Activated naive CD4-positive, alpha-beta T cell (primary cell): ENCODE results near the gene AHRR.
"Not testable (repeated sequence)": the region's sequence is repeated elsewhere in the genome, so short reads cannot be mapped to it uniquely, and the experiment has no call there.

Experiments
- DNase-seq, 4 experiments: peaks; one replicate each; lab custom pipeline; 2025; lab: John Stamatoyannopoulos, UW

AHRR gene

DNA sequence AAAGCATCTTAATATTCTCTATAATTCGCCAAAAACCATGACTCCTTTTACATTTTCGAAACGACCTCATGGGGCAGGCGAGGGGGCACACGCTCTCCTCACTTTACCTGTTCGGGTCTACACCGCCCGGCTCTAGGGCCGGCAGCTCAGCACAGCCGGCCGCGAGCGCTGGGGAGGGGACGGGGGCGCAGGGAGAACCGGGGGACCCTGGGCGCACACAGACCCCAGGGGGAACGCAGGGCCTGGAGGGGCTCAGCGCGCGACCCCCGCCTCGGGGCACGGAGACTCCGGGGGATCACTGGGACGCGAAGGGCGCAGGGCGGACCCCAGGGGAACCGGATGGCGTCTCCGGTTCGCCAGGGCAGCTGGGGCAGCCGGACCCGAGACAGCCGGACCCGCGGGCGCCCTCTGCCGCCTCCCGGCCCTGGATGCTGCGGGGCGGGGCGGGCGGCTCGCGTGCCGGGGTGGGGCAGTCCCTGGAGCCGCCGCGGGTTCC is at the start of gene AHRR:
TSS of gene AHRR (plus strand) at position 485 of the 496 bp plus-strand sequence. CDS start 22,189 bp downstream, outside the sequence.
- DNase-seq, result no peak

- not testable (repeated sequence) for DNase-seq
Observed at GRCh38 chr5:271828-272167, 49.7 kb upstream of the AHRR start.

GRCh38 chr5:273091-273490 is 48.4 kb upstream of the AHRR start:
- not testable (repeated sequence) for DNase-seq

DNA sequence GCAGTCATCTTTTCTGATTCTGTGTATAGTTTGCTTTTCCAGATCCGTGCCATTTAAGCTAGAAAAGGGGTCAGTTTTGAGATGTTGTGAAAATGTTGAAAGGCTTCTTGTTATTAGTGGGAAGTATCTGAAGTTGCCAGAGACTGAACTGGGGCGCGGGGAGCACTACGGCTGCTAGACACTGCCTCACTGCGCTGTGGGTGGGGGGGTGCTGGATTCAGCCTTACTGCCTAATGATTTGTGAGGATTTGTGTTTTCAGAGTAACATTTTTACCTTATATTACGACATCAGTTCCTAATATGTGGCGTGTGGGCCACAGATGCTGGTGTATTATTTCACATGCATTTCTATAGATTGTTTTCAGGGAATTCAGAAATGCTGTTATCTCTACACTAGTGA is 48.0 kb upstream of the AHRR start:
- not testable (repeated sequence) for DNase-seq

DNA sequence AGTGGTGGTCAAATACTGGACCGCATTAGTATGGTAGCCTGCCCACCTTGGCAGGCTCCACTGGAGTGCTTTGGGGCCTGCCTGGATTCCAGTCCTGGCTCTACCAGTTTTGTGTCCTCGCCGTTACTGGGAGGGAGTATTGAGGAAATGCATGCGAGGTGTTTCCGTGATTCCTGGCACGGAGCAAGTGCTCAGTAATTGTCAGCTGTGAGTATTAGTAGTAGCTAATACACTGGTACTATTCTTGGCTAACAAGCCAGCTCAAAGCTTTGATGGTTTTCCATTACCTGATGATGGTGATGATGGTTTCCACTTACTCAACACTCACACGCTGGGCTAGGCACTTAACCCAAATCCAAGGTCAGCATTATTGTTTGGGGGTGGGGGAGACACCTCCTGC is 47.2 kb upstream of the AHRR start:
- DNase-seq, result not testable (repeated sequence)

DNA sequence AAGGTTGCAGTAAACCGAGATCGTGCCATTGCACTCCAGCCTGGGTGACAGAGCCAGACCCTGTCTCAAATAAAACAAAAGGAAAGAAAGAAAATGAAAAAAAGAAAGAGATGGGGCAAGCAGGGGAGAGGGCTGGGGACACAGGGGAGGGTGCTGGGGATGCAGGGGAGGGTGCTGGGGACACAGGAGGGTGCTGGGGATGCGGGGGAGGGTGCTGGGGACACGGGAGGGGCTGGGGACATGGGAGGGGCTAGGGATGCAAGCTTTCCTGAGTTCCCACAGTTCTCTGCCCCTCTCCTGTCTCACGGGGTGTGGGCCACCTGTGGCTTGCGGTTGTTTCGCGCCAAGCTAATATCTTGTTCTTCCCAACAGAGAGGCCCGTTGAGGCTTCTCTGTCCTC is 42.9 kb upstream of the AHRR start:
- no peak for DNase-seq

- not testable (repeated sequence) for DNase-seq
Observed at GRCh38 chr5:279051-279665, 42.4 kb upstream of the AHRR start.

GRCh38 chr5:285991-286557 is 35.4 kb upstream of the AHRR start:
- DNase-seq, result no peak

DNA sequence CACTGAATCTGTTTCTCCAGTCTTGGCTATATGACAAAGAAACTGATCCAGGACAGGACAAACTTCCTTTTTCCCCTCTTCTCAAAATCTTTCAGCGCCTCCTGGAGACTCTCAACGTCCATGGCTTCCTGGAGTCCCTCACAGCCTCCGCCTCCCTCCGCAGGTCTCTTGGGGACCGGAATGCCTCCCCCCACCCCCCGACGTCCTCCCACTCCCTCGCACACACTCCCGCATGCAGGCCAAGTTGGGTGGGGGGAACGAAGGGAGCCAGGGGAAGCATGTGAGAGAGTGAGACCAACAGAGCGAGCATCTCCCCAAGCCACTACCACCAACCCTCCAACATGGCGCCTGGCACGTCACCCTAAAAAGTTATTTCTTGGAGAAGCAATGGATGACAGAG is 31.3 kb upstream of the AHRR start:
- DNase-seq, result not testable (repeated sequence)

DNA sequence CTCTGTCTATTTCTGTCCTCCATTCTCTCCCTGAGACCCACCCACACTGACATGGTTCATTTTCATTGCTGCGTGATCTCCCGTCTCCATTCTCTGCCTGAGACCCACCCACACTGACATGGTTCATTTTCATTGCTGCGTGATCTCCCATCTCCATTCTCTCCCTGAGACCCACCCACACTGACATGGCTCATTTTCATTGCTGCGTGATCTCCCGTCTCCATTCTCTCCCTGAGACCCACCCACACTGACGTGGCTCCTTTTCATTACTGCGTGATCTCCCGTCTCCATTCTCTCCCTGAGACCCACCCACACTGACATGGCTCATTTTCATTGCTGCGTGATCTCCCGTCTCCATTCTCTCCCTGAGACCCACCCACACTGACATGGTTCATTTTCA is 30.2 kb upstream of the AHRR start:
- DNase-seq, result not testable (repeated sequence)

GRCh38 chr5:294788-295187 is 26.7 kb upstream of the AHRR start:
- not testable (repeated sequence) for DNase-seq

GRCh38 chr5:296207-296606 is 25.3 kb upstream of the AHRR start:
- not testable (repeated sequence) for DNase-seq

- DNase-seq, result not testable (repeated sequence)
Observed at GRCh38 chr5:296954-297353, 24.6 kb upstream of the AHRR start.

DNA sequence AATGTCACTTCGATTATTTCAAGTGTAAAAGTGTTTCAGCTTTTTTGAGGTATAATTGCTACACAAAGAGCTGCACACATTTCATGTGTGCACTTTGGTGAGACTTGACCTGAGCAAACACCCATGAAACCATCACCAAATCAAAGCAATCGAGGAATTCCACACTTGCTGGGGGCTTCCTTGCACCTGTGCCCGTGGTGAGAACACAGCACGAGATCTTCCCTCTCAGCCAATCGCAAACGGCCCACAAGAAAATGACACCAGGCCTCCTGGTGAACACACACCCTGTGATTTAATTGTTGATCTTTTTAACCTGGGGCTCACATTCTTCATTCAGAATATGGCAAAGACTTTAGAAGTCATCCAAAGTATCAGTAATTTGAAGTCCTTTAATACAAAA is 24.1 kb upstream of the AHRR start:
- not testable (repeated sequence) for DNase-seq

DNA sequence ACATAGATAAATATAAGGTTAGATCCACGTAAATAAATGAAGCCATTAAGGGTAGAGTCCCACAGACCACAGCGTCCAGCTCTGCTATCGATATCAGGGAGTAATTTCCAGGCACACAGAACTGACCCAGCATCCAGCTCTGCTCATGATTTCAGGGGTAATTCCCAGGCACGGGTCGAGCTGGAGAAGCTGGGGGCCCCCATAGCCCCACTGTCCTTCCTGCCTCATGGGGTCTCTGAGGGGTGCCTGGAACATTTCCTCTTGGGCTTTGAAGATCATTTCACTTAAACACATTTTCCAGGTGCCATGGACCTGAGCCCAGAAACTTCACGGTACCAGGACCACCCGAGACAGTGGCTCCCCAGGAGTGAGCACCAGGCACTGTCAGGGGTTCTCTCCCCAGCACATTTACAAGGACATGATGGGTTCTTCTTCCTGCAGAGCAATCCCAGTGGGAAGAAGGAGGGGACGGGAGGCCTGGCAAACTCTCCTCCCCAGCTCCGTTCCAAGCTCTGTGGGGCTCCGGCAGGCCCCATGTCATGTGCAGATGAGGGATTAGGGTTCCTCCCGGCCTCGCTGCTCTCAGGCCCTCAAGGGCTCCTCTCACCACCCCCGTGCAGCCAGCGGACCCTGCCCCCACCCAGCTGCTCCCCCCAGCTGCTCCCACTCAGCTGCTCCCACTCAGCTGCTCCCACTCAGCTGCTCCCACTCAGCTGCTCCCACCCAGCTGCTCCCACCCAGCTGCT is 23.4 kb upstream of the AHRR start:
- not testable (repeated sequence) for DNase-seq

DNA sequence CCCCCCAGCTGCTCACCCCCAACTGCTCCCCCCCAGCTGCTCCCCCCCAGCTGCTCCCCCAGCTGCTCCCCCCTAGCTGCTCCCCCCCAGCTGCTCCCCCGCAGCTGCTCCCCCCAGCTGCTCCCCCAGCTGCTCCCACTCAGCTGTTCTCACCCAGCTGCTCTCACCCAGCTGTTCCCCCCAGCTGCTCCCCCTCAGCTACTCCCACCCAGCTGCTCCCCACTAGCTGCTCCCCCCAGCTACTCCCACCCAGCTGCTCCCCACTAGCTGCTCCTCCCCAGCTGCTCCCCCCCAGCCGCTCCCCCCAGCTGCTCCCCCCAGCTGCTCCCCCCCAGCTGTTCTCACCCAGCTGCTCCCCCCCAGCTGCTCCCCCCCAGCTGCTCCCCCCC is 22.8 kb upstream of the AHRR start:
- no peak for DNase-seq

- not testable (repeated sequence) for DNase-seq
Observed at GRCh38 chr5:299921-300320, 21.6 kb upstream of the AHRR start.

GRCh38 chr5:300691-301435 is 20.7 kb upstream of the AHRR start:
- not testable (repeated sequence) for DNase-seq

- DNase-seq, result not testable (repeated sequence)
Observed at GRCh38 chr5:302416-302815, 19.1 kb upstream of the AHRR start.

DNA sequence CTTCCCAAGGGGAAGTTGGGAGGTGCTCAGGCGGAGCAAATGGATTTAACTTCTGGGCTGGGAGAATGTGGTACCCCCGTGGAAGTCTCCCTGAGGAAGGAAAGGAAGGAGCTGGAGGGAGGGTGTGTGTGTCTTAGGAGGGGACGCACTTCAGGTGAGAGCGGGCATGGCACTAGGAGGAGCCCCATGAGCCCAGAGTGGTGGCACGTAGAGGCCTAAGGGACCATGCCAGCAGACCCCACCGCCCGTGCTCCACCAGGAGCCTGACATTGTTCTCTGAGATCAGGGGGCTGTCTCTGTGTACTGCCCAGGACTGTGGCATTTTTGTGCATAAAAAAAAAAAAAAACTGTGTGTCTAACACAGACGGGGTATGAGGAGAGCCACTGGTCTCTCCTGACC is 18.5 kb upstream of the AHRR start:
- DNase-seq, result no peak

DNA sequence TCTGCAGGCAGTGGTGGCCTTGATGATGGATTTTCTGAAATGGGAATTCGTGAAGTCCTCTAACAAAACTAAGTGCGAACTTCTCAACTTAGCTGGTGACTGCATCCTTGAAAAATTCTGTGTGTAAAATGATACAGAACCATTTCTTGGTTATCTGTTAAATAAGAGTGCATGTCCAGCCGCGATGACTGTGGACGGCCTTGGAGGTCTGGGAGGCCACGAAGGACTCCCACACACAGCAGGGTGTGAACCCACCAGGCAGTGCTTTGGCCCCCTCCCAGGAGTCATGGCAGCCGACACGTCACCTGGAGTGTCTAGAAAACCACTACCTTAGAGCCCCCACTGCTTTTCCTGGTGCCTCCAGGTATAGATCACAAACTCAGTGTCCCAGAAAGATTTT is 17.8 kb upstream of the AHRR start:
- DNase-seq, result not testable (repeated sequence)

- no peak for DNase-seq
Observed at GRCh38 chr5:305050-305449, 16.5 kb upstream of the AHRR start.
